HL-60 (cell line): Measurements from ENCODE around the gene MARCOL.

Source experiments
- DNase-seq, 2 experiments: peaks; one replicate each; pipeline ENCODE4 v3.0.0-alpha.2; 2010 to 2020; ENCODE audit warnings: low read depth in 1 of 2, low spot score in 1 of 2
- H3K27ac ChIP-seq: fragments of 250-450 bp; sonication (Bioruptor Pico); replicated peaks from 2 replicates; pipeline ENCODE4 v1.5.1; 2020; ENCODE audit warnings: mild to moderate bottlenecking, moderate library complexity
- H3K27me3 ChIP-seq: fragments of 250-450 bp; sonication (Bioruptor Pico); 2 replicates; pipeline ENCODE4 v1.5.1; 2021; ENCODE audit warnings: mild to moderate bottlenecking, moderate library complexity; ENCODE audit not compliant: insufficient read depth, poor library complexity, severe bottlenecking
- H3K4me3 ChIP-seq: replicated peaks from 2 replicates; pipeline ENCODE4 v1.5.1; 2011; ENCODE audit warnings: mild to moderate bottlenecking, control low read depth, low read length; ENCODE audit not compliant: insufficient read depth
- CTCF ChIP-seq: IDR thresholded peaks from one replicate; pipeline ENCODE4 v1.5.1; 2011; ENCODE audit warnings: low read length, control low read depth, inconsistent platforms; ENCODE audit not compliant: insufficient read depth
- GABPA ChIP-seq: IDR thresholded peaks from 2 replicates; pipeline ENCODE4 v1.6.1; 2012; ENCODE audit warnings: low read depth
- POLR2AphosphoS5 ChIP-seq: IDR thresholded peaks from 2 replicates; pipeline ENCODE4 v1.6.1; 2012; ENCODE audit warnings: low read depth
- REST ChIP-seq: IDR thresholded peaks from 2 replicates; pipeline ENCODE4 v1.6.1; 2012; ENCODE audit warnings: low read depth; ENCODE audit not compliant: insufficient replicate concordance
- SPI1 ChIP-seq: IDR thresholded peaks from 2 replicates; pipeline ENCODE4 v1.6.1; 2012; ENCODE audit warnings: low read depth, mild to moderate bottlenecking, borderline replicate concordance
- long read RNA-seq: library from polyadenylated mRNA; unstranded; transcript quantifications from one replicate; pipeline ENCODE4 v2.0.0, GENCODE V29; 2020

The MARCOL gene
- long read RNA-seq: 0 reads

- Histone ChIP-seq H3K4me3 (no peak within 1 kb of the TSS), H3K27ac (no peak within 1 kb of the TSS), H3K27me3 (no peaks in the 10 kb centered on the region)
- DNase-seq: no peak
- no peak for TF ChIP-seq CTCF
- TF ChIP-seq POLR2AphosphoS5: no peak
- TF ChIP-seq GABPA: no peak
- TF ChIP-seq SPI1: no peak
- no peak for TF ChIP-seq REST
Observed at GRCh38 chr5:148238418-148238794, at the start of gene MARCOL. TSS of gene MARCOL (plus strand) at chr5:148238525. CDS start at chr5:148238598, 73 bp downstream.

- TF ChIP-seq CTCF (no peak), SPI1 (no peak), REST (no peak), GABPA (no peak), POLR2AphosphoS5 (no peak)
- Histone ChIP-seq H3K27me3 (no peaks in the 10 kb centered on the region), H3K4me3 (no peak overlapping the region), H3K27ac (no peak overlapping the region)
- no peak for DNase-seq
Observed at GRCh38 chr5:148191010-148191409, 47.3 kb upstream of the MARCOL start.

- no peak for DNase-seq
- TF ChIP-seq REST (no peak), SPI1 (no peak), POLR2AphosphoS5 (no peak), GABPA (no peak), CTCF (no peak)
- H3K27ac ChIP-seq: no peak overlapping the region
- no peaks in the 10 kb centered on the region for H3K27me3 ChIP-seq
- no peak overlapping the region for H3K4me3 ChIP-seq
Observed at GRCh38 chr5:148193202-148193601, 45.1 kb upstream of the MARCOL start.
